Measurements from ENCODE around the gene CACNA1I.
A peak's percentile ranks its signal among the peaks of the same experiment; 100 is the strongest.

CACNA1I gene

GRCh38 chr22:39678862-39679490 lies 108.4 kb downstream of the CACNA1I start:
- no peak for DNase-seq

GRCh38 chr22:39679652-39680051 lies 109.1 kb downstream of the CACNA1I start:
- DNase-seq: no peak

- no peak for DNase-seq
Observed at GRCh38 chr22:39680486-39680885, 109.9 kb downstream of the CACNA1I start.

- DNase-seq: no peak
Observed at GRCh38 chr22:39681038-39681861, 110.7 kb downstream of the CACNA1I start.

- no peak for DNase-seq
Observed at GRCh38 chr22:39682994-39683393, 112.4 kb downstream of the CACNA1I start.

- no peak for DNase-seq
Observed at GRCh38 chr22:39683639-39684038, 113.1 kb downstream of the CACNA1I start.

GRCh38 chr22:39684702-39685281 lies 114.2 kb downstream of the CACNA1I start:
- DNase-seq: no peak

GRCh38 chr22:39685336-39686177 lies 115.0 kb downstream of the CACNA1I start:
- no peak for DNase-seq

- DNase-seq: no peak
Observed at GRCh38 chr22:39686178-39686620, 115.6 kb downstream of the CACNA1I start.

GRCh38 chr22:39686776-39687525 lies 116.4 kb downstream of the CACNA1I start:
- DNase-seq: no peak

- DNase-seq: no peak
Observed at GRCh38 chr22:39688186-39688785, 117.7 kb downstream of the CACNA1I start.

GRCh38 chr22:39689421-39689820 lies 118.9 kb downstream of the CACNA1I start:
- DNase-seq: no peak

- DNase-seq: peak; percentile 11 to 34
Observed at GRCh38 chr22:39690881-39691605, 120.5 kb downstream of the CACNA1I start.

- no peak for DNase-seq
Observed at GRCh38 chr22:39693943-39694500, 123.5 kb downstream of the CACNA1I start.

GRCh38 chr22:39697790-39698430 lies 127.4 kb downstream of the CACNA1I start:
- no peak for DNase-seq

GRCh38 chr22:39699631-39700360 lies 129.2 kb downstream of the CACNA1I start:
- no peak for DNase-seq

- DNase-seq: no peak
Observed at GRCh38 chr22:39700565-39700964, 130.0 kb downstream of the CACNA1I start.

GRCh38 chr22:39703091-39703490 lies 132.5 kb downstream of the CACNA1I start:
- no peak for DNase-seq

GRCh38 chr22:39703928-39704639 lies 133.5 kb downstream of the CACNA1I start:
- no peak for DNase-seq

Measured in activated CD4-positive, alpha-beta T cell treated with anti-CD3 and anti-CD28 coated beads, Interleukin-2, amount 50 U/mL, for 48 hours (primary cell).